ENCODE data around the gene GABBR2. TPM values are rescaled to one million over a fixed set of nuclear protein-coding genes. Genes with fewer than 3 reads are reported as not detected.

The GABBR2 gene
- total RNA-seq, 1 donor from 2014 or later, result 6.4 TPM

DNA sequence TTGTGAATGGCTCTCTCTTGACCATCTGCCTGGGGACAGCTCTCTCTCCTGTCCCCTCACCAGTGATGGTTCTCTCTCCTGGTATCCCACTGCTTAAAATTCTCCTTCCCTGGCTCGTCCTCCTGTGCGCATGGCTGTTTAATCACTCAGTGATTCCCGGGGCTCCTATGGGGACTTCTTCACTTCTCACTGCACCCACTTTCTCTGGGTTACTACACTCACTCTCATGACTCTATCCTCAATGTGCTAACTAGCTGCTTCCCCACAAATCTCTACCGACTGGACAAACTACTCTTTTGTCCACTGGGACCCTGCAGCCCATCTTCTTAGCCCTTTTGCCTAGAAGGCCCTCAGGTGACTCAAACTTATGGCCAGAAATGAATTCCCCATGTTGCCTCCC, 364.2 kb downstream of the GABBR2 start:
- H3K9me3 Mint-ChIP-seq, result no peaks in the 10 kb centered on the region

DNA sequence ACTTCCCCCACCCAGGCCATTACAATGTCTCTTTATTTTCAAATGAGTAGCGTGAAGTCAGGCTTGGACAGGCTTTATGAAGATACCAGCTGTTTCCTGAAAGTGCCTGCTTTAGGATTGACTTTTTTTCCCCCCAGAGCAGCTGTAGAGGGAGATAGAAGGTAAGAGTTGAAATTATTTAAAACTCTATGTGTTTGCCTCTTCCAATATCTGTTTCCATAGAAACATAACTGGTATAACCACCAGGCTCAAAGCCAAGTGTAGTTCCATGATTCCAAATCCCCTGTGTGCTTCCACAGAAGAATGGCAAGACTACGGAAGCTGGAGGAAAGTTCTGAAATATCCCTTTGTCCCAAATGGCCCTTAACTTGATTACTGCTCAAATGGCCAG, 365.9 kb downstream of the GABBR2 start:
- no peaks in the 10 kb centered on the region for H3K9me3 Mint-ChIP-seq
- H3K4me1 Mint-ChIP-seq (ENCODE audit: unreplicated experiment), result no peaks in the 10 kb centered on the region
- H3K36me3 Mint-ChIP-seq, result no peaks in the 10 kb centered on the region
- peaks cover 23% of the 10 kb centered on the region for H3K27me3 Mint-ChIP-seq
- TF ChIP-seq, protein P1, sequence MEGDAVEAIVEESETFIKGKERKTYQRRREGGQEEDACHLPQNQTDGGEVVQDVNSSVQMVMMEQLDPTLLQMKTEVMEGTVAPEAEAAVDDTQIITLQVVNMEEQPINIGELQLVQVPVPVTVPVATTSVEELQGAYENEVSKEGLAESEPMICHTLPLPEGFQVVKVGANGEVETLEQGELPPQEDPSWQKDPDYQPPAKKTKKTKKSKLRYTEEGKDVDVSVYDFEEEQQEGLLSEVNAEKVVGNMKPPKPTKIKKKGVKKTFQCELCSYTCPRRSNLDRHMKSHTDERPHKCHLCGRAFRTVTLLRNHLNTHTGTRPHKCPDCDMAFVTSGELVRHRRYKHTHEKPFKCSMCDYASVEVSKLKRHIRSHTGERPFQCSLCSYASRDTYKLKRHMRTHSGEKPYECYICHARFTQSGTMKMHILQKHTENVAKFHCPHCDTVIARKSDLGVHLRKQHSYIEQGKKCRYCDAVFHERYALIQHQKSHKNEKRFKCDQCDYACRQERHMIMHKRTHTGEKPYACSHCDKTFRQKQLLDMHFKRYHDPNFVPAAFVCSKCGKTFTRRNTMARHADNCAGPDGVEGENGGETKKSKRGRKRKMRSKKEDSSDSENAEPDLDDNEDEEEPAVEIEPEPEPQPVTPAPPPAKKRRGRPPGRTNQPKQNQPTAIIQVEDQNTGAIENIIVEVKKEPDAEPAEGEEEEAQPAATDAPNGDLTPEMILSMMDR (conservative IDR thresholded peaks at IDR 0.05), result no peak
- no peak for DNase-seq (ENCODE audit: extremely low spot score, unreplicated experiment)
- no peak overlapping the region for H3K27ac Mint-ChIP-seq
- H3K4me3 Mint-ChIP-seq, result no peak overlapping the region

More for the DNA sequence above, 364.2 kb downstream of the GABBR2 start:
- Mint-ChIP-seq H3K27ac (no peak overlapping the region), H3K4me3 (no peak overlapping the region), H3K27me3 (peaks cover 23% of the 10 kb centered on the region), H3K4me1 (ENCODE audit: unreplicated experiment) (no peaks in the 10 kb centered on the region), H3K36me3 (no peaks in the 10 kb centered on the region)
- no peak for DNase-seq (ENCODE audit: extremely low spot score, unreplicated experiment)
- TF ChIP-seq, protein P1 (conservative IDR thresholded peaks at IDR 0.05), result no peak

DNA sequence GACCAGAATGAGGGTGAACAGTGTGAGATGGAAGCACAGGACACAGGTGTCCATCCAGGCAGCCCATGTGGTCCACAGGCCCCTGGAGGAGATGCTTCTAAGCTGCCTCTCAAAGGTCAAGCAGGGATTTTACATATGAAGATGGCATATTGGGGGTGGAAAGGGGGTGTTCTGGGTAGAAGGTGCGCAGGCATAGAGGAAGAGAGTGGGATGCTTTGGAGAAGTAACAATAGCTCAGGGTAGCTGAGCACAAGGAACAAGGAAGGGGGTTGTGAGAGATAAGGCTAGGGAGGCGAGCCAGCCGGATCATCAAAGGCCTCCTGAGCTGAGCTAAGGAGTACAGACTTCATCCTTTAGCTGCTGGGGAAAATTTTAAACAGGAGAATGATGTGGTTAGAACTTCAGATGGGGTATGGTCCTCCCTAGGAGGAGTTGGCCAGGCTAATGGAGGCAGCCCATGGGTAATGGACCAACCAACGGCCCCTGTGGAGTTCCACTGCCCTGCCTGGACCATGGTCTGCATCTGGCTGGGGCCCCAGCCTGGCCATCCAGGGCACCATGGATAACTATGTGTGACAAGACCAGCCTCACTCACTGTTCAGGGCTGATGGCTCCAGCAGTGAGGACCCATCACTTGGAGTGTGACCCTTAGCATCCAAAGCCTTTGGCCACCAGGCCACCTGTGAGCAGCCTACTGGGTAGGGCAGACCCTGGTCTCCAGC, 366.5 kb downstream of the GABBR2 start:
- no peak overlapping the region for H3K27ac Mint-ChIP-seq
- H3K4me3 Mint-ChIP-seq, result no peak overlapping the region

DNA sequence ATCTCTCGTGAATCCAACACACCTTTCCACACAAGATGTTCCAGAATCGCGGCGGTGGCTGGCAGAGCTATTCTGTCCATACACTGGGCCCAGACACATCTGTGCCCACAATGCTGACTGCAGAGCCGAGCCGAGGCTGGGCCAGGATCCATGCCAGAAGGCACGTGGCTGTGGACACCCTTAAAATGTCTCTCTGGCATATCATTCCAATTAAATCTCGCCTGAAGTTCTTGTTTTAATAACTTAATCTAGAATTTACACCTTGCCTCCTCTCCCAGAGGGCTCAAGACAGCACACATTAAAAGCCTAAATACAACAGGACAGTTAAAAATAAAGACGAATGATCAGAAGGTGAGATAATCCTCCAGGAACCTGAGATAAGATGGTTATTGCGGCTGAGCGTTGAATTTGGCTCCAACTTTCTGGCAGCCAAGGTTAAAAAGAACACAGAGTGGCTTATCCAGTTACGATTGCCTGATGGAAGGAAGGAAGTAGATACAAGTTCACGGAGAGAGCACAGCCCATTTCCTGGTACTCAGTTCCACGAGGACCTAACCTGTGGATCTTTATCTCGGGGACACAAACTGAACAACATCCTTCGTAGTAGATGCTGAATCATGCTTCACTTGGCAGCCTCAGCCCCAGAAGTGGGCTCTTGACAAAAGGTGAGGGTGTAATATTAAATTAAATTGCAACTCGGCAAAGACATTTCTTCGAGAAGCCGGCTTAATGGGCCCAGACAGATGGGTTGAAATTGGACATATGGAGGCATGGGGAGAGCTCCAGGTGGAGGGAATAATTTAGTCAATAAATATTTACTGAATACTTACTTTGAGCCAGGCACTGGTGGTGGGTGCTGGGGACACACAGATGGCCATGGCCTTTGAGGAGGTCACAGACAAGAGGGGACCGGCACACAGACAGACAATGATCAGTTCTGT, 367.3 kb downstream of the GABBR2 start:
- H3K9me3 Mint-ChIP-seq, result no peaks in the 10 kb centered on the region
- no peak overlapping the region for H3K4me3 Mint-ChIP-seq
- TF ChIP-seq, protein P1 (conservative IDR thresholded peaks at IDR 0.05), result no peak
- peaks cover 14% of the 10 kb centered on the region for H3K27me3 Mint-ChIP-seq
- H3K4me1 Mint-ChIP-seq (ENCODE audit: unreplicated experiment), result no peaks in the 10 kb centered on the region
- H3K27ac Mint-ChIP-seq, result no peak overlapping the region
- H3K36me3 Mint-ChIP-seq, result no peaks in the 10 kb centered on the region
- no peak for DNase-seq (ENCODE audit: extremely low spot score, unreplicated experiment)

More for the DNA sequence above, 366.5 kb downstream of the GABBR2 start:
- TF ChIP-seq, protein P1 (conservative IDR thresholded peaks at IDR 0.05), result no peak
- H3K36me3 Mint-ChIP-seq, result no peaks in the 10 kb centered on the region
- H3K9me3 Mint-ChIP-seq, result no peaks in the 10 kb centered on the region
- DNase-seq (ENCODE audit: extremely low spot score, unreplicated experiment), result no peak
- H3K4me1 Mint-ChIP-seq (ENCODE audit: unreplicated experiment), result no peaks in the 10 kb centered on the region
- peaks cover 19% of the 10 kb centered on the region for H3K27me3 Mint-ChIP-seq

DNA sequence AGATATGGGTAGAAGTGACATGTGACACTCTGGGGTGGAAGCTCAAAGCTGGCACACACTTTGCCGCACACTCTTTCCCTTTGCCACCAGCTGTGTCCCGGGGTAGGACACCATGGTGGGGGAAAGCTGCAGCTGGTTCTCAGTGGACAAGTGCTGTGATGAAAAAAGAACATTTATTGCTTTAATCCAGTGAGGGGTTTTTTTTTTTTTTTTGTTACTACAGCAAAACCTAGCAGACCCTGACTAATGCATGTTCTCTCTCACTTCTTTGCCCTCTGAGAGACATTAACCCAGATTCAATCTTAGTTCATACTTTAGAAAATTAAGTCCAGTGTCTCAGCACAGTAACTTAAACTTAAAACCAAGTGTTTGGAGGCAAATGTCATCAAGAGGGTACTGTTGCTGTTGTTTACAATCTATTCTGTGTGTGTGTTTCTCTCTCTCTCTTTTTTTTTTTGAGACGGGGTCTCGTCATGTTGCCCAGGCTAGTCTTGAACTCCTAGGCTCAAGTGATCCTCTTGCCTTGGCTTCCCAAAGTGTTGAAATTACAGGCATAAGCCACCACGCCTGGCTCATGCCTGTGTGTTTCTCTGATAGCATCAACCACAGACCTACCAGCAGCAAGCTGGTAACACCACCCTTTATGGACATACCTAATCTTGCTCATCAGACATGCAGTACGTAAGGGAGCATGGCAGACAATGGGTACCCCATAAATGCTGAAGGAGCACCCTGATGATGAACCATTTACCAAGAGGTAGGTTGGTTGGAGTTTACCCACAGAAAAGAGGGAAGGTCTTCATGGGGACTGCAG, 368.5 kb downstream of the GABBR2 start:
- Mint-ChIP-seq H3K36me3 (no peaks in the 10 kb centered on the region), H3K4me1 (ENCODE audit: unreplicated experiment) (no peaks in the 10 kb centered on the region), H3K27me3 (peaks cover 11% of the 10 kb centered on the region), H3K4me3 (no peak overlapping the region), H3K9me3 (no peaks in the 10 kb centered on the region), H3K27ac (no peak overlapping the region)
- TF ChIP-seq, protein P1 (conservative IDR thresholded peaks at IDR 0.05), result no peak
- DNase-seq (ENCODE audit: extremely low spot score, unreplicated experiment), result no peak

All from type B pancreatic cell (in vitro differentiated cells).